ENCODE measurements around the gene PRSS12.

PRSS12 gene

DNA sequence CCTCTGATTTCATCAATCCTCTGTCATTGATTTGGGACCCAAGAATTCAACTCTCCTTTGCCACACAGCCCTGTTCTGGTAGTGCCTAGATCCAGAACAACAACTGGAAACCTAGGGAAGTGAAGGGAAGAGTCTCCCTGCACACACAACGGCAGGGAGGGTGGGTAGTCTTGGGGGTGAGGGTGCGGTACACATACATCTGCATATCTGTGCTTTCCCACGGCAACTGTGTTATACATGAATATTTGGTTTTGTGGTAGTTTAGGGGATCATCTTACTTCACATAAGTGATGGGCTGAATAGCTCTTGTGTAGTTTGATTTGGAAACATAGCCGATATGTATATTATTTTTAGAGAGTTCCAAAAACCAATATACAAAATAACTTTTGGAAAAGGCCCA is 3.3 kb upstream of the PRSS12 start:
- DNase-seq (ENCODE audit: low spot score): no peak

DNA sequence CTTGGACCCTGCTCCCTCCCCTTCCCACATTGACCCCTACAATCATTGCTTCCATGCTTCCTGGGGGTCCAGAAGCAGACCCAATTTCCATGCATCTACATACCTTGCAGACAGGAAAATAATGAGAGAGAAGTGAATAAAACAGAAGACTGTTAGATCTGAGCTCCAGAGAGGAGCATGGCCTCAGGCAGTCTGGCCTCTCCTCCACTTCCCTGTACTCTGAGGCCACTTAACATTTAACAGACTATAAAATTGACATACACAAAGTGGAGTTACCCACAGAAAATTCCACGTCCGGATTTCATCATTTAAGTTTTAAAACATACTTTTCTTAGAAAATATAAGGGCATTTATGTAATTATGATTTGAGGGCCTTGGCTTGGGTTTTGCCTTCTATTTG is 2.1 kb upstream of the PRSS12 start:
- DNase-seq (ENCODE audit: low spot score): no peak

DNA sequence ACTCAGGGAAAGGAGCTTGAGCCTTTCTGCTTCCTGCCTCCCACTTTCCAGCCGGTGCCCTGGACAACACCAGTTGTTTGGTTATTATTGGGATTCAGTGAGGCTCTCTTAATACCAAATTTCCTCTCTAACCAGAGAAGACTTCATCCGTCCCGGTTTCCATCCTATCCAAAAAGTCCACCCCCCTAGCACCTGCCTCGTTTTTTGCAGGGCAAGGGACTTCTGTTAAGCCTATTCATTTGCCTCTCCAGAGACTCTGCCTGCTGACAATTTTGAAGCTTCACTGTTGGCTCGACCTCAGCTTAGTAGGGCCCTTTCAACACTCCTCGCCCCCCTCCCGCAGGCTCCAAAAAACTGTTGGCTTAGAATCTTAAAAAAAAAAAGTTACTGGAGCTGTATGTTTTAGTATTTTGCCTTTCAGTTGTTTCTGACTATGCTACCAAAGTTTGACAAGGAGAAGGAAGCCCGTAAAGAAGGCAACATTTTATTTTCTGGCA is 779 bp upstream of the PRSS12 start:
- no peak for DNase-seq (ENCODE audit: low spot score)

DNA sequence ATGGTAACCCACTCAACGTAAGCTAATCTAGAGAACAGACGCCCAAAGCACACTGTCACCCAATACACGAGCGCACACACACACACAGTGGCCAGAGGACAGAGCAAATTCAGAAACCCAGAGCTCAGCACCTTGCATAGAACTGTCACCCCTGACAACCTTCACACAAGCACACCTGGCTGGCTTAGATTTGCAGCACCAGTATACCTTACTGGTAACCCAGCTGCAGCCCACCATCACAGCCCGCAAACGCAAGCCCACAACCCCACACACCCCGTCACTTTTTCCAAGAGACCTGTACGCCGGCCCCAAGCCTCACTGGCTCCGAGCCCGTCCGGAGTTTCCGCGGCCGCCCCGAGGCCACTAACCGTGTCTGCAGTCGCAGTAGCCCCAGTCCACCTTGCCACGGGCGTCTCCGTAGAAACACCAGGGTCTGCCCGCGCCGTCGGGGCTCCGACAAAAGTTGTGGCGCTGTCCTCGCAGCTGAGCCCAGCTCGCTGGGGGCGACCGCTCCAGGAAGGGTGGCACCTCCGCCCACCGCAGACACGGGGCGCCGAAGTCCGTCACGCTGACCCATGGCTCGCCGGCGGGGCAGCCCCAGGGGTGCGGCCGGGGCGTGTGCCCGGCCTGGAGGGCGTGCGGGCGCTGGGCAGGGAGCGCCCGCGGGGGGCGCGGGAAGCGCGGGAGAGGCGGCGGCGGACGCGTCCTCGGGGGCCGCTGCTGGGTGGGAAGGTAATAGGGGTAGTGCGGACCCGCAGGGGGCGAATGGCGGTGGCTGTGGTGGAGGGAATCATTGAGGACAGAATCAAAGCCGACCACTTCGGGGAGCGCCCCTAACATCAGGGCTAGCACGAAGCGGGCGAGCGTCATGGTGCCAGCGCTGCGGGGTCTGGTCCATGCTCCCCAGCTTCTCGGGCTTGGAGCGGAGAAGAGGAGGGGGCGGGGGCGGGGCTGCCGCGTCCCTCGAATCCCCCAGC is 664 bp downstream of the PRSS12 start:
- no peak for DNase-seq (ENCODE audit: low spot score)

DNA sequence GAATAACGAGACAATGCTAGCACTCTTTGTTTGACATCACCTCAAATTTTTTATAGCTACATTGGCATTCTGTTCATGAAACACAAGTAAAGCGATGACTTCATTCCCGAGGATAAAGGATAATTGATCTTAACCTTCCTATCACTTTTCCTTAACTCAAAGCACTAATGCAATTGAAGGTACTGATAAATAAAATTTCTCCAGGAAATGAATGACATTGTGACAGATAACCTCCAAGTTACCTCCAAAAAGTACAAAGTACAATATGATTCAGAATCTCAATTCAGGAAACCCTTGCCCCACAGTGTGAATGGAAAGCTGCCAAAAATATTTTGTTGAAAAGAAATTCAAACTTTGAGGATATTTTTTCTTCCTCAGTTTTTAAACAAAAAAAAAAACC is 1.8 kb downstream of the PRSS12 start:
- DNase-seq (ENCODE audit: low spot score): no peak

DNA sequence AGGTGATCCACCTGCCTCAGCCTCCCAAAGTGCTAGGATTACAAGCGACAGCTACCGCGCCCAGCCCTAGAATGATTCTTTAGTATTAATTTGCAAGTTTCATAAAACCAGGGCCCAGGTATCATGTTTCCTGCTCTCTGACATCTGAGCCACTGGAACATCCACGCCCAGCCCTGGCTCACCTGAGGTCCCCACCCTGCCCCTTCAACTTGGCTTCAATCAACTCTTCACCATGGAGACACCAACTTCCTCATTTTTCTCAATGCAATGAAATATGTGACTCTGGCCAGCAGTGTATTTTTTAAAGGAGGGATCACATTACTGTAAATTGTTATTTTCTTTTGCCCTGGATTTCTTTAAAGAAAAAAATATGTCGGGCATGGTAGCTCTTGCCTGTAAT is 3.9 kb downstream of the PRSS12 start:
- no peak for DNase-seq (ENCODE audit: low spot score)

DNA sequence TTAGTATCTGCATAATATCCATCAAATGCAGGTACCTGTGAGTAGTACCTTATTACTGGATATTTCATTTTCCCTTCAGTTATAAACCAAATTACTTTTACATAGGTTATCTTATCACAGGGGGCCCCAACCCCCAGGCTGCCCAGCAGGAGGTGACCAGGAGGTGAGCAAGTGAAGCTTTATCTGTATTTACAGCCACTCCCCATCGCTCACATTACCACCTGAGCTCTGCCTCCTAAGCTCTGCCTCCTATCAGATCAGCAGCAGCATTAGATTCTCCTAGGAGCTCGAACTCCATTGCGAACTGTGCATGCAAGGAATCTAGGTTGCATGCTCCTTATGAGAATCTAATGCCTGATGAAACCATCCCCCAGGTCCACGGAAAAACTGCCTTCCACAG is 6.3 kb downstream of the PRSS12 start:
- no peak for DNase-seq (ENCODE audit: low spot score)

DNA sequence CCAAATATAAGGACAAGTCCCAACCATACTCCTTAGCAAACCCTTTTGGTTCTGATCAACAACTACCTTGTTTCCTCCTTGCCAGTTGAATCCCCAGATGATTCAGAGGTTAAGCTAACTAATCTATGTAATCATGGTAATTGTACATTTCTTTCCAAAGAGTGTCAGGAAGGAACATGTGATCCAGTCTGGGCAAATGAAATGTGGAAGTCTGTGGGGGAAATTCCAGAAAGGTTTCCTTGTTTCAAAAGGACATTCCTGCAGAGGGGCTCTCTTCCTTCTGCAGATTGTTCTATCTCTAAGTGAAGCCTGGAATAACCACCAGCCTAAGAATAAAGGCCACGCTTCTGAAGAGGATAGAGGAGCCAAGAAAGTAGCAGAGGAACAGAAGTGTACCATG is 7.0 kb downstream of the PRSS12 start:
- DNase-seq (ENCODE audit: low spot score): no peak

DNA sequence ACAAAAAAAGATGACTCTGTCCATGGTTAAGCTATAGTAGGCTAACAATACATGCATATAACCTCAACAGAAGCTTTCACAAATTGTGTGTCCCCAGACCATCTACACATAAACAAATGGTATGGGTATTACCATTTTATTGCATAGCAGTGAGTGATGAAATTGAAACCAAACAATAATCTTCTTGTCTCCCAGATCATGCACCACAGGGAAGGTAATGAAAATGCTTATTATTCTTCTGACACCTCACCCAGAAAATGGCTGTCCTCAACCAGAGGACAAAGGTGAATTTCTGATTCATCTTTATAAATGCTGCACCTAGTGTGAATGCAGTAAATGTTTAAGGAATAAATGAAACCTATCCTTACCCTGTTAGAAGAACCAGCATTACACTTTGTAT is 8.0 kb downstream of the PRSS12 start:
- DNase-seq (ENCODE audit: low spot score): no peak

DNA sequence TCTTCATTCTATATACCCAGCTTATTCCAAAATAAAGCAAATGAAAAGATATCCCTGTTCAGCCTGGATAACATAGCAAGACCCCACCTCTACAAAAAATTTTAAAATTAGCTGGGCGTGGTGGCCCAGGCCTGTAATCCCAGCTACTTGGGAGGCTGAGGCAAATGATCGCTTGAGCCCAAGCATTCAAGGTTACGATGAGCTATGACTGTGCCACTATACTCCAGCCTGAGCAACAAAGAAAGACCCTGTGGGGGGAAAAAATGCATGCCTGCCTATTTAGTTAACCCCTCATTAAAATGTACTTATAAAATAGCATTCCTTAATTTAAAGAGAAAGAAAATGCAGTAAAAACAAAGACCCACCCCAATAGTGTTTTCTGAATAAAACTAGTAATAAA is 9.3 kb downstream of the PRSS12 start:
- no peak for DNase-seq (ENCODE audit: low spot score)

DNA sequence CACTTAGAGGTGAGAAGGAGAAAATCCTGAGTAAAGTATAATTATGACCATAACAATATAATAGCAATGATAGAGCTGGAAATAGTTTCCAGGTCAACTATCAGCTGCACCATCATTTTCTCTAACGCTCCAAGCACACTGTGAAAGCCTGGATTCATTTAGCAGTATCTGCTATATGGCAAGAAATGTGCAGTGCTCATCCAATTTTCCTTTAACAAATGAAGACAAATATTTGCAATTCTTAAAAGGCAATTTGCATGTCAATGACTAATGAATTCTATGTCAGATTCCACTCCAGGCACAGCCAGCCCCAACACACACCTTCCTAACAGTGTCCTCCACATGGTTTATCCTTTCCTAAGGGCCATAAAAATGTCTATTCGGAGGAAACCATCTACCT is 12.7 kb downstream of the PRSS12 start:
- no peak for DNase-seq (ENCODE audit: low spot score)

DNA sequence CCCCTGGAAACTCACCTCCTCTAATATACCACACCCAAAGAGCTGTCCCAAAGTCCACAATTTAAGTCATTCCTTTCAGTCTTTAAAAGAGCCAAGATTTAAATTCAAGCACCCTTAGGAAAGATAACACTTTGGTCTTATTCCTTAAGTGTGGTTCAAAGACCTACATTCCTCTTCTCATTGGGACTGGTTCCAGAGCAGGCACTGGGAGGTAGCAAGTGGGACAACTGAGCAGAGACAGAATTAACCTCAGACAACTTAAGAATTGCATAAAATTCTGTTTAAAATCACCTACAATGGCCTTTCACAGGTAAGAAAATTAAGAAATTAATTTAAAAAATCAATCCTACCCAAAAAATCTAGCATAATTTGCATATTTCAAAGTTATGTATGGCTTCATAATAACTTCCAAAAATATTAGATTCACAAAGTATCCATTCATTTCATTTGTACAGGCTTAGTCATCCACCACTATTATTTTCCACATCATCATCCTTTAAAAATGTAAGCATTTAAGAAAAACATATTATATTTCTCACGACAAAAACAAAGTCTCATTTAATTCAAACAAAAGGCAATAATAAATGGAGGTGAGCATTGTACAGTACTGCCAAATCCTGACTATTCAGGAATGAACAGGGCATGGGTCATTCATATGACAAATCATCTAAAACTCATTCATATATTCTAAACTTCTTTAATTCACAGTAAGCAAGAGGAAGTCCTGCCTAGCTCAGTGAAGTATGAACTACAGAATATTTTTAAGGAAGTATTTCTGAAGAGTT is 13.6 kb downstream of the PRSS12 start:
- no peak for DNase-seq (ENCODE audit: low spot score)

DNA sequence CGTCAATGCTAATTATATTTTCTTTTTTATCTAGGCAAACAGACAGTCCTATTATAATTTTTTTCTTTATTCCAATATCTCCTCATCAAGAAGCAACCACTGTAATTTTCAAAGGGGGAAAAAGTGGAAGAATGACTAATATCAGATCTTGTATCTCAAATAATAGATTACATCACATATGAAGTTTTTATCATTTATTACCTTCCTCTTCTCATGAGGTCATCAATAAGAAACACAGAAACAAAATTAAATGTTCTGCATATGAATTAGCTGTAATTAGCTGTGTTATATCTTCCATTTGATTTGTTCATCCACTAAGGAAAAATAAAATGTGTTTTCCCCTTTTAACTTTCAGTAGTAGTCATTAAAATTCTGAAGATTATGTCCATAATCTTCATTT is 14.3 kb downstream of the PRSS12 start:
- no peak for DNase-seq (ENCODE audit: low spot score)

DNA sequence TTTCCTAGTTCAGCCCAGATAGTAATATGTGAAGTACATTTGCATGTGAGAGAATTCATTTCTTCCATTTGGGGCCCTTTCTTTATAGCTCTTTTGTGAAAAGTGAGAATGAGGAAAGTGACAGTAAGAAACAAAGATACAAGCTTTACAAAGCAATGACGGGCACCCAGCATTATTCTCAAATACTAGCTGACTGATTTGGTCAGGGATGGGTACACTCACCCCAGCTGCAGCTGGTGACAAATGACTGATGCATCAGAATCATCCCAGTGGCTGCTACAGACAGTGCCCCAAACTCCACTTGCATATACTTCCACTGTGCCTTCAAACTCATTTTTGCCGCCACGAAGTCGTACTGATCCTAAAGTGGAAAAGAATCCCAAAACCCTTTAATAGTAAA is 14.8 kb downstream of the PRSS12 start:
- no peak for DNase-seq (ENCODE audit: low spot score)

DNA sequence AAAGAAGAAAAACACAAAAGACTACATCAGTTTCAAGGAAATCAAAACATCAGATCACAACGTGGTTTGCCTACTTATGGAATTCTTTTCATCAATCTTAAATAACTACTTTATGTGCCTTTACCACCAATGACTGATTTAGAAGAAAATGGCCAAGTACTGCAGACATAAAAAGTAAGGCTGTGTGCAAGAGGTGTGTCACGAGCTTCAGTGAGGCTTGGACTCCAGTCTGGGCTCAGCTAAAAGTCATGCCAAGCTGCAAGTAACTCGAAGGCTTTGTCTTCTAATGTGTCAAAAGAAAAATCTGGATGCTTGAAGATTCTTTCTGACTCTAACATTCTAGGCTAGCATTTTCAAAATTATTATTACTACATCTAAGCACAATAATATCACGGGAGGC is 17.0 kb downstream of the PRSS12 start:
- no peak for DNase-seq (ENCODE audit: low spot score)

DNA sequence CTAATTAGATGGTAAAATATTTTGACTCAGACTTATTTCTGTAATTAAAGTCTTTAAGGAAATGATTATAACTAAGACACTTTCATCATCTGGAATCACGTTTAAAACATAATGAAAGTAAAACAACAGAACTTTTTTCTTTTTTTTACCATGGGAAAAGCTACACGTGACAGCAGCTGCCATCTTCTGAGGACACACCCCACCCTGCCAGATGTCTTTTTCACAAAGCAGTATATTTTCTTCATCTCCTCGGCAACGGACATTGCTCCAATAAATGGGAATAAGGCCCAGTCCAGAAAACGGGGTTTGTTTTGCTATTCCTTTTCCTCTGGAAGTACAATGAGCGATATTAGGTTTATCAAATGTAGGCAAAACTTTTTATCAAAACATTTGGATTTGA is 17.5 kb downstream of the PRSS12 start:
- DNase-seq (ENCODE audit: low spot score): no peak

DNA sequence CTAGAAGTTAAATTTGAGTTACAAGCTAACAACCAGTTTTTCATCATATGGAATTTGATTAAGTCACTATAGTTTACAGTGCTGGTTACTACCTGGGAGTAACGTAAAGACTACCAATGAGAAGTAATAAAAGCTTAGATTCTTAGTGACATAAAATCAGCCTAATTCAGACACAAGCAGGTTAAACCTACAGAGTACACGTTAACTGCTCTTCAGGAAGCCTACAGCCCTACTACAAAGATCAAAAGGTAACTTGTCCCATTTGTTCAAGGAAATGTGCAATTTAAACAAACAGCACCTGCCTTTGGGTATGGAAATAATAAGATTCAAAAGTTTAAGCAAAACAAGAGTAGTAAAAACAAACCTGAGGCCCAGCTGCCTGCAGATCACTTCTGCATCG is 21.5 kb downstream of the PRSS12 start:
- DNase-seq (ENCODE audit: low spot score): no peak

DNA sequence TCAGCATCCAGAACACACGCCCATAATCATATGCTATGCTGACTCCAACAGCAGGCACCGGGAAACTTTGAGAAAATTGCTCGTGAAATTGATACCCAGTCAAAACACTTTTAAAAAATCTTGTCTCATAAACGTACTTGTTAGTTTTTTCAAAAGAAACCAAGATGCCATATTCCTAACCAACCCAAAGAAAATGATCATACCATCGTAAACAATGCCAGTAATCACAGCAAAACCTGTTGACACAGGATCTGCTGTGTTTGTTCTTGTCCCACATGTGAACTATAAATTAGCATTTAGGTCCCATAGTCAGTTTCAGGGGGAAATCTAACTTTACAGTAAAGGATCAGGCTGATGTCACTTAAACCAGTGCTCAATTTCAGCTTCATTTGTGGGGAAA is 23.0 kb downstream of the PRSS12 start:
- no peak for DNase-seq (ENCODE audit: low spot score)

DNA sequence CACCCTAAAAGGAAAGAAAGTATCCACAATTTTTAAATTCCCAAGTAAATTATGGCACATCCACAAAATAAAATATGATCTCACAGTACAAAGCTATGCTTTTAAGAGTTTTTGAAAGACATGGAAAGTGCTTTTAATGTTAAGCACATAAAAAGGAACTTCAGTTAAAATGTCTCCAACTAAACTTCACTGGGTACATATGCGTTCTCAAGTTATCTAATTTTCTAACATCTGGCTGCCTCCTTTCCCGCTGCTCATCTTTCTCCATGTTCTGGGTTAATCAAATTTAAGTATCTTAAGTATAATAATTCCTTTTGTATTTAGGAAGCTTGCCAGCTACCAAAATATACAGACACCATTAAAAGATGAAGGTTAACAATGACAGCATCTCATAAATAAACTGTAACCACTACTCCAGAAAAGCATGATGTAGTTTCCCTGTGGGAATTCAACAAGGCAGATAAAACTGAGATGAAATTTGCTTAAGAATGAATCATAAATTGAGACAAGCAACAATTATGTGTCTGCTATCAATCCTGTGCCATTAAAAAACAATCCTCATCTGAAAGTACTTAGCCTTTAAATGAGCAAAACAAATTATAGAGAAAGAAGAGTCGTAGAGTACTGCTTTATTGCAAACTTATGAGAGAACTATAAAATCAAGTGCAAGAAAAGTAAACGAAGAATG is 25.1 kb downstream of the PRSS12 start:
- DNase-seq (ENCODE audit: low spot score): no peak

DNA sequence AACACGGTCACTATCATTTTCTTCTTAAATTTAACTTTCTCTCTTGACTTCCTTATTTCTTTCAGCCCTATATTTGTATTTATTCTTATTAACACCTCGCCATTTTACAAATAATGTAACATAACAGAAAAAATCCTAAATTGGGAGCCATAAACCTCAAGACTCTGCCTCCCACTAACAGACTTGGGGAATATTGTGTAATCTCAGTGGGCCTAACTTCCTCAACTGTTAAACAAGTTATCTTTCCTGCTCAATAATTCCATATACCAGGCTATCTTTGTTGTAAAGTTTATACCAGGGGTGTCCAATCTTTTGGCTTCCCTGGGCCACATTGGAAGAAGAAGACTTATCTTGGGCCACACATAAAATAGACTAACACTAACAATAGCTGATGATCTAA is 26.2 kb downstream of the PRSS12 start:
- DNase-seq (ENCODE audit: low spot score): no peak

DNA sequence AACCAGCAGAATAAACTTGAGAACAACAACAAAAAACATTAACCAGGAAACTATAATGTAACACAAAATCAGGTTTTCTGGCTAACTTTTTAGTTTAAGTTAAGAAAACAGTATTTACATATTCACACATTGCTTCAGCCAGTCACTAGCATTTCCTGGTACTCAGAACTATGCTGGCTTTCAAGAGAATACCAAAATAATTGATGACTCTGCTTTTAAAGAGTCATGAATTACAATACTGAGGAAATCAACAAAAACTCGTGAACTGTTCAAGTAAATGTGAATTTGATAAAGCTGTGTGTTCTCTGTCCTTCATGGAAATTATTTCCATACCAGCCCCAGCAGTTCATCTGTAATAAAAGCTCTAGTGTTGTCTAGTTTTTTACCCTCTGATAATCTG is 27.4 kb downstream of the PRSS12 start:
- DNase-seq (ENCODE audit: low spot score): no peak

DNA sequence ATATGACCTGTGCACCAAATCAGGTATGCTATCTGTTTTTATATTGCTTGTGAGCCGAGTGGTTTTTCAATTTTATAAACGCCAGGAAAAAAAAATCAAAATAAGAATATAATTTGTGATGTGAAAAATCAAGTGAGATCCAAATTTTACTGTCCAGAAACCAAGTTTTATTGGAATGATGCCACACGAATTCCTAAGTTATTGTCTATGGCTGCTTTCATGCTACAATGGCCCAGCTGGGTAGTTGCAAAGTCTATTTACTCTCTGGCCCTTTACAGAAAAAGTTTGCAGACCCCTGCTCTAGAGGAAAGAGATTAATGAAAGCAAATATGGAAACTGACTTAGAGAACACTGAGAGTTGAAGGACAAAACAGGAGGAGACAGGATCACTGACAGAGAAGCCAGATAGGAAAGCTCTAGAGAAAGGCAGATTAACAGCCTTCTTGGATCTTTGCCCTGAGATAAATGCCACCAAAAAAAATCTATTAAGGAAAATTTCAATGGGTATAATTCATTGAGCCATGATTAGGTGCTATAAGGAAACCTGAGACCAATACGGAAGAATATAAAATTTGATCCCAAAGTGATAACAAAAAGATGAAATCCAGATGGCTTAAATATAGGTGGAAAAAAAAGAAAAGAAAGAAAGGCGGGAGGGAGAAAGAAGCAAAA is 29.8 kb downstream of the PRSS12 start:
- DNase-seq (ENCODE audit: low spot score): no peak
